ENCODE results near the gene FAM200A.
"Not testable (repeated sequence)": the region's sequence is repeated elsewhere in the genome, so short reads cannot be mapped to it uniquely, and the experiment has no call there.

FAM200A gene

DNA sequence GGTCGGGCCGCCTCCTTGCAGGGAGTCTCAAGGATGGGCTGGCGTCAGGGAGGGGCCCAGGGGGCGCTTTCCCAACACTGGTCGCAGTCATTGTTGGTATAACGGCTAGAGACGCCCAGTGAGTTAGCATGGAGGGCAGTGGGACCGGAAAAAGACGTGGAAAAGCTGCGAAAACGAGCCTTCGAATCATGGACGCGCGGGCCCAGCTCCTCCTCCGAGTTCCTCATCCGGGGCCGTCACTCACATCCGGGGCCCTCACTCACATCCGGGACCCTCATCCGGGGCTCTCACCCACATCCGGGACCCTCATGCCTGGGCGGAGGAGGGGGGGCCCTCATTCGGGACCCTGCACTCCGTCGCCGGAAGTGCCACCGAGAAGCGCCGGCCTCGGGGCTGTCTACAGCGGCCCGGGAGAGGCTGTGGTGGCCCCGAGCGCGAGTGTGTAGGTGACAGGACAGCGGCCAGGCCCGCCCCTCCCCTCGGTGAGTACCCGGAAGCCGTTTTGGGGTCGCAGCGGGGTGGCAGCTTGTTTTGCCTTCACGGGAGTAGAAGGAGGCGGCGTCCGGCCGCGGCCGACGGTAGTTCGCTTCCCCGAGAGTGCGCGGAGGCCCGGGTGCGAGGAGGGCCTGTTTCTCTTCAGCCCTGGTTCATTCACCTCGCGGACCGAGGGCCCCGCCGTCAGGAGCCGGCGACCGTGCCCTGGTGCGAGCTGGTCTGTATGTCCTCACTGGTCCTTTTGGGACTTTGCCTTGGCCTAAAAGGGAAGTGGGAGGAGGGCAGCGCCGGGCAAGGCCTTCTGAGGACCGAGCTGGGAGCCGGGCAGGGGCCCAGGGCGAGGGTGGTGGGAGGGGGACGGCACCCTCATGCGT is 6.6 kb upstream of the FAM200A start, which contains the start of gene ZNF655:
Gene ZNF655, plus strand, starts transcription at position 337 of the 869 bp plus-strand sequence. CDS start 1,918 bp downstream, outside the sequence.
- peak; percentile 61 to 73 for DNase-seq

GRCh38 chr7:99557940-99558305 is 6.0 kb upstream of the FAM200A start:
- no peak for DNase-seq

GRCh38 chr7:99557196-99557607 is 5.3 kb upstream of the FAM200A start:
- no peak for DNase-seq

DNA sequence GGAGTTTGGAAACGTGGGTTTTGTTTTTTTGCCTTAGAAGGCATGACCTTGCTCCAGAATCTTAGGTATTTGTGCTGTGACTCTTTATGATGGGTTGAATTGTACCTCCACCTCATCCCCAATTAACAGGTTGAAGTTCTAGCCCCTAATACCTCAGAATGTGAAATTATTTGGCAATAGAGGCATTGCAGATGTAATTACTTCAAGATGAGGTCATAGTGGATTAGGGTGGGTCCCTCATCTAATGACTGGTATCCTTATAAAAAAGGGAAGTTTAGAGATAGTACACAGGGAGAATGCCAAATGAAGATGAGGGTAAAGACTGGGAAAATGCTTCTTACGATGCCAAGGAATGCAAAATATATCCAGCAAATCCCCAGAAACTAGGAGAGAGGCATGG is 3.0 kb upstream of the FAM200A start:
- DNase-seq = no peak

DNA sequence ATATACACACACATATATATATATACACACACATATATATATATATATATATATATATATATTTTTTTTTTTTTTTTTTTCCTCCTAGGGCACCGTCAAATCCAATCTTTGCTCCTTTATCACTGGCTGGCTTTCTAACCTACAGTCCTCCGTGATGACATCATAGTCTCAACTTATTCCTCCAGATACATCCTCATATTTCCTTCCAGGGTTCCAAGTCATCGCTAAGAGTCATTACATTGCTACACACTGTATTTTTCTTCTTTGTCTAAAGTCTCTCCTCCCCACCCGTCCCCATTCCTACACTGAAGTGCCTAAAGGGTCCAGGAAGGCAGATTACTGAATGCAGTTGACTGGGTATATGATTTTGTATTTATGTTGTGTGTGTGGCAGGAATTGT is 1.1 kb upstream of the FAM200A start:
- no peak for DNase-seq

GRCh38 chr7:99551334-99551733 is 580 bp downstream of the FAM200A start:
- no peak for DNase-seq

DNA sequence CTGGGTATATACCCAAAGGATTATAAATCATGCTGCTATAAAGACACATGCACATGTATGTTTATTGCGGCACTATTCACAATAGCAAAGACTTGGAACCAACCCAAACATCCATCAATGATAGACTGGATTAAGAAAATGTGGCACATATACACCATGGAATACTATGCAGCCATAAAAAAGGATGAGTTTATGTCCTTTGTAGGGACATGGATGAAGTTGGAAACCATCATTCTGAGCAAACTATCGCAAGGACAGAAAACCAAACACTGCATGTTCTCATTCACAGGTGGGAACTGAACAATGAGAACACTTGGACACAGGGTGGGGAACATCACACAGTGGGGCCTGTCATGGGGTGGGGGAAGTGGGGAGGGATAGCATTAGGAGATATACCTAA is 2.4 kb downstream of the FAM200A start:
- not testable (repeated sequence) for DNase-seq

DNA sequence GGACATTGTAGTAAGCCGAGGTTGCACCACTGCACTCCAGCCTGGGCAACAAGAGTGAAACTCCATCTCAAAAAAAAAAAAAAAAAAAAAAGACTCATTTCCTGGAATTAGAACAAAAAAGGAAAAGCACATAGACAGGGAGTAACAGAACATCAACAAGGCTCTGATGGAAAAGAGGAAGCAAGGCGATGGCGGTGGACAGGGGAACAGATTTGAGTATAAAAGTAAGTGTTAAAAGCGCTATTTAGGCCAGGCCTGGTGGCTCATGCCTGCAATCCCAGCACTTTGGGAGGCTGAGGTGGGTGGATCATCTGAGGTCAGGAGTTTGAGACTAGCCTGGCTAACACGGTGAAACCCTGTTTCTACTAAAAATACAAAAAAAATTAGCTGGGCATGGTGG is 6.6 kb downstream of the FAM200A start:
- not testable (repeated sequence) for DNase-seq

GRCh38 chr7:99543916-99544315 is 8.0 kb downstream of the FAM200A start:
- DNase-seq = no peak

GRCh38 chr7:99543081-99543671 is 8.7 kb downstream of the FAM200A start:
- no peak for DNase-seq

- DNase-seq = no peak
Measured at GRCh38 chr7:99541212-99541611, 10.7 kb downstream of the FAM200A start.

- DNase-seq = no peak
Measured at GRCh38 chr7:99540542-99540941, 11.4 kb downstream of the FAM200A start.

- DNase-seq = no peak
Measured at GRCh38 chr7:99539213-99539811, 12.6 kb downstream of the FAM200A start.

DNA sequence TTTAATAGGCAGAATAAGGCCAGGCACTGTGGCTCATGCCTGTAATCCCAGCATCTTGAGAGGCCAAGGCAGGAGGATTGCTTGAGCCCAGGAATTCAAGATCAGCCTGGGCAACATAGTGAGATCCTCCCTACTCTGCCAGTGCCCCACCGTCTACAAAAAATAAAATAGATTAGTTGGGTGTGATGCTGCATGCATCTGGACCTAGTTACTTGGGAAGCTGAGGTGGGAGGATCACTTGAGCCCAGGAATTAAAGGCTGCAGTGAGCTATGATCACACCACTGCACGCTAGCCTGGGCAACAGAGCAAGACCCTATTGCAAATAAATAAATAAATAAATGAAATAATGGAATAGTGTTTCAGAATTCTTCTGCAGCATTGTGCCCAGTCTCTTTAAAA is 16.2 kb downstream of the FAM200A start:
- no peak for DNase-seq

DNA sequence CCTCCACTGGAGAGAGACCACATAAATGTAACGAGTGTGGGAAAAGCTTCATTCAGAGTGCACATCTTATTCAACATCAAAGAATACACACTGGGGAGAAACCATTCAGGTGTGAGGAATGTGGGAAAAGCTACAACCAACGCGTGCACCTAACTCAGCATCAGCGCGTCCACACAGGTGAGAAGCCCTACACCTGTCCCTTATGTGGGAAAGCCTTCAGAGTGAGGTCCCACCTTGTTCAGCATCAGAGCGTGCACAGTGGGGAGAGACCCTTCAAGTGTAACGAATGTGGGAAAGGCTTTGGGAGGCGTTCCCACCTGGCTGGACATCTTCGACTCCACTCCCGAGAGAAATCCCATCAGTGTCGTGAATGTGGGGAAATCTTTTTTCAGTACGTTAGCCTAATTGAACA is 20.6 kb downstream of the FAM200A start:
- no peak for DNase-seq

DNA sequence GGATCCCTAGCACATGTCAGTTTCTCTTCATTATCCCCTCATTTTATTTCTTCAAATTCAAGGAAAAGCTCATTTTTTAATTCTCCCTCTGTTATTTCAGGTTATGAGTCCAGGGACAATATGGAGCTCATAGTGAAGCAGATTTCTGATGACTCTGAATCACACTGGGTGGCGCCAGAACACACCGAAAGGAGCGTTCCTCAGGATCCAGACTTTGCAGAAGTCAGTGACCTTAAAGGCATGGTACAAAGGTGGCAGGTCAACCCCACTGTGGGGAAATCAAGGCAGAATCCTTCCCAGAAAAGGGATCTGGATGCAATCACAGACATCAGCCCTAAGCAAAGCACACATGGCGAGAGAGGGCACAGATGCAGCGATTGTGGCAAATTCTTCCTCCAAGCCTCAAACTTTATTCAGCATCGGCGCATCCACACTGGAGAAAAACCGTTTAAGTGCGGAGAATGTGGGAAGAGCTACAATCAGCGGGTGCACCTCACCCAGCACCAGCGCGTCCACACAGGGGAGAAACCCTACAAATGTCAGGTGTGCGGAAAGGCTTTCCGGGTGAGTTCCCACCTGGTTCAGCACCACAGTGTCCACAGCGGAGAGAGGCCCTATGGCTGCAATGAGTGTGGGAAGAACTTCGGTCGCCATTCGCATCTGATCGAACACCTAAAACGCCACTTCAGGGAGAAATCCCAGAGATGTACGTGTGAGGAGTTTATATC is 26.0 kb downstream of the FAM200A start:
- peak; percentile 3 to 12 for DNase-seq

DNA sequence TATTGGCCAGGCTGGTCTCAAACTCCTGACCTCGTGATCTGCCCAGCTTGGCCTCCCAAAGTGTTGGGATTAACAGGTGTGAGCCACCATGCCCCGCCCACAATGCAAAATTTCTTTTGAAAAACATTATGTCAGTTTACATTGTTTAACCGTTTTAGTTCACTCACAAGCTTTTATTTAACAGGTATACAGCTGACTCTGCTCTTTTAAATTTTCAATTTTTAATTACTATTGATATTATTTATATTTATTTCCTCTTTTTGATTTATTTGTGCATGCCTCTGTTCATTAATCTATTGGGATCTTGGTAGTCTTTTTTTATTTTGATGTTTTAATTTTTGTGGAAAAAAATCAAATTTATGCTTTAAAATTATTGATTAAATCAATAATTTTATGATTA is 30.5 kb downstream of the FAM200A start:
- no peak for DNase-seq

- DNase-seq = no peak
Measured at GRCh38 chr7:99514050-99514449, 37.9 kb downstream of the FAM200A start.

GRCh38 chr7:99505324-99505662 is 46.6 kb downstream of the FAM200A start:
- DNase-seq = no peak

- DNase-seq = peak; percentile 88 to 89
Measured at GRCh38 chr7:99504603-99505323, 47.2 kb downstream of the FAM200A start, which contains the start of gene ZKSCAN5. Gene ZKSCAN5 (plus strand): TSS chr7:99504662. CDS start chr7:99506045, 1,383 bp downstream.

DNA sequence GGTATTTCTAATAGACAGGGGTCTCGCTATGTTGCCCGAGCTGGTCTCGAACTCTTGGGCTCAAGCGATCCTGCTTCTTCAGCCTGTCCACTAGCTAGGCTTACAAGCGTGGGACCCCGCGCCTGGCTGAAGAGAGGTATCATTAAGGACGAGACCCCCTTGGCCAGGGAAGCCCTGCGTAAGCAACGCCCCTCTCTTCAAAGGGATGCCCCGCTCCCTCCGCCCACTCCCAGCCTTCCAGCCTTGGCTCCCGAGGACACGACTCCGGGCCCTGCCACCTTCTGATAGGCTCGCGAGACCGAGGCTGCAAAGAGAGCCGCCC is 47.7 kb downstream of the FAM200A start:
- no peak for DNase-seq

GRCh38 chr7:99501236-99501635 is 50.7 kb downstream of the FAM200A start:
- not testable (repeated sequence) for DNase-seq

- DNase-seq = no peak
Measured at GRCh38 chr7:99500637-99501009, 51.3 kb downstream of the FAM200A start.

Data from AML-193 (cell line).